HS-27A (cell line): ENCODE results near the gene LRP3.

Source experiments
- DNase-seq: peaks from one replicate; pipeline ENCODE4 v3.0.0-alpha.2; 2012; ENCODE audit warnings: low read depth, missing footprints

LRP3 gene

GRCh38 chr19:33238481-33239149, 44.5 kb downstream of the LRP3 start:
- no peak for DNase-seq

- no peak for DNase-seq
Observed at GRCh38 chr19:33239223-33239975, 45.3 kb downstream of the LRP3 start.

GRCh38 chr19:33240181-33240771, 46.1 kb downstream of the LRP3 start:
- DNase-seq, result no peak

- no peak for DNase-seq
Observed at GRCh38 chr19:33241091-33241529, 47.0 kb downstream of the LRP3 start.

- DNase-seq, result no peak
Observed at GRCh38 chr19:33241530-33242101, 47.5 kb downstream of the LRP3 start.

GRCh38 chr19:33242131-33242530, 48.0 kb downstream of the LRP3 start:
- DNase-seq, result no peak

- no peak for DNase-seq
Observed at GRCh38 chr19:33242911-33243310, 48.8 kb downstream of the LRP3 start.

GRCh38 chr19:33245948-33246708, 52.0 kb downstream of the LRP3 start:
- no peak for DNase-seq

GRCh38 chr19:33246709-33247440, 52.7 kb downstream of the LRP3 start:
- no peak for DNase-seq

- DNase-seq, result no peak
Observed at GRCh38 chr19:33247441-33247819, 53.3 kb downstream of the LRP3 start.

GRCh38 chr19:33248104-33248503, 54.0 kb downstream of the LRP3 start:
- no peak for DNase-seq

- no peak for DNase-seq
Observed at GRCh38 chr19:33248553-33248953, 54.4 kb downstream of the LRP3 start.

- DNase-seq, result no peak
Observed at GRCh38 chr19:33248954-33249613, 55.0 kb downstream of the LRP3 start.

- no peak for DNase-seq
Observed at GRCh38 chr19:33249740-33250366, 55.7 kb downstream of the LRP3 start.

GRCh38 chr19:33250500-33250899, 56.4 kb downstream of the LRP3 start:
- DNase-seq, result no peak

GRCh38 chr19:33251076-33251475, 56.9 kb downstream of the LRP3 start:
- DNase-seq, result no peak

- no peak for DNase-seq
Observed at GRCh38 chr19:33251526-33252090, 57.5 kb downstream of the LRP3 start.

- DNase-seq, result no peak
Observed at GRCh38 chr19:33252418-33252962, 58.4 kb downstream of the LRP3 start.

- no peak for DNase-seq
Observed at GRCh38 chr19:33252971-33253370, 58.8 kb downstream of the LRP3 start.
